Measurements from ENCODE around the gene MDC1.
"Not testable (repeated sequence)": the region's sequence is repeated elsewhere in the genome, so short reads cannot be mapped to it uniquely, and the experiment has no call there.

Gene MDC1

GRCh38 chr6:30717129-30717844, at the start of gene MDC1:
TSS of gene MDC1 (minus strand) at chr6:30717281. CDS start at chr6:30715175, 2,106 bp downstream.
- peak within 1 kb of the TSS; percentile 70 for H3K27ac ChIP-seq
- H3K27me3 ChIP-seq (ENCODE audit: insufficient read depth, low read depth, severe bottlenecking) = no peaks in the 10 kb centered on the region
- DNase-seq = peak; percentile 91
- H3K9me3 ChIP-seq (ENCODE audit: severe bottlenecking) = peaks cover 6% of the 10 kb centered on the region
- H3K36me3 ChIP-seq = peaks cover 19% of the 10 kb centered on the region
- no peak for TF ChIP-seq CTCF (IDR thresholded peaks at IDR 0.05; ENCODE audit: low read depth, low read length)
- H3K4me3 ChIP-seq (ENCODE audit: low read depth, low read length) = peak within 1 kb of the TSS; percentile 37

GRCh38 chr6:30766461-30767157, 49.5 kb upstream of the MDC1 start:
- TF ChIP-seq CTCF (IDR thresholded peaks at IDR 0.05; ENCODE audit: low read depth, low read length) = no peak
- H3K36me3 ChIP-seq = no peaks in the 10 kb centered on the region
- H3K27me3 ChIP-seq (ENCODE audit: insufficient read depth, low read depth, severe bottlenecking) = no peaks in the 10 kb centered on the region
- H3K4me3 ChIP-seq (ENCODE audit: low read depth, low read length) = no peak overlapping the region
- no peak overlapping the region for H3K27ac ChIP-seq
- no peaks in the 10 kb centered on the region for H3K9me3 ChIP-seq (ENCODE audit: severe bottlenecking)
- DNase-seq = no peak

GRCh38 chr6:30765495-30765894, 48.4 kb upstream of the MDC1 start:
- H3K4me3 ChIP-seq (ENCODE audit: low read depth, low read length); H3K9me3 ChIP-seq (ENCODE audit: severe bottlenecking); H3K36me3 ChIP-seq; H3K27ac ChIP-seq; H3K27me3 ChIP-seq (ENCODE audit: insufficient read depth, low read depth, severe bottlenecking); DNase-seq: not testable (repeated sequence)

GRCh38 chr6:30764490-30765043, 47.5 kb upstream of the MDC1 start:
- peak overlapping the region; percentile 17 for H3K4me3 ChIP-seq (ENCODE audit: low read depth, low read length)
- not testable (repeated sequence) for H3K27ac ChIP-seq; H3K9me3 ChIP-seq (ENCODE audit: severe bottlenecking); DNase-seq; H3K27me3 ChIP-seq (ENCODE audit: insufficient read depth, low read depth, severe bottlenecking); H3K36me3 ChIP-seq

- DNase-seq = peak; percentile 76
- peak; percentile 25; the same call in 1 of the 2 replicates for TF ChIP-seq CTCF (IDR thresholded peaks at IDR 0.05; ENCODE audit: low read depth, low read length)
- H3K36me3 ChIP-seq = no peaks in the 10 kb centered on the region
These were observed 46.8 kb upstream of the MDC1 start for GRCh38 chr6:30763618-30764489.

GRCh38 chr6:30763155-30763617, 46.1 kb upstream of the MDC1 start:
- H3K27ac ChIP-seq = no peak overlapping the region
- no peak for DNase-seq
- TF ChIP-seq CTCF (IDR thresholded peaks at IDR 0.05; ENCODE audit: low read depth, low read length) = no peak

More at GRCh38 chr6:30763618-30764489, 46.8 kb upstream of the MDC1 start:
- H3K4me3 ChIP-seq (ENCODE audit: low read depth, low read length) = peak overlapping the region; percentile 17
- no peaks in the 10 kb centered on the region for H3K27me3 ChIP-seq (ENCODE audit: insufficient read depth, low read depth, severe bottlenecking)
- H3K27ac ChIP-seq = peak overlapping the region; percentile 39
- H3K9me3 ChIP-seq (ENCODE audit: severe bottlenecking) = no peaks in the 10 kb centered on the region

More at GRCh38 chr6:30763155-30763617, 46.1 kb upstream of the MDC1 start:
- H3K36me3 ChIP-seq = no peaks in the 10 kb centered on the region
- H3K4me3 ChIP-seq (ENCODE audit: low read depth, low read length) = no peak overlapping the region
- no peaks in the 10 kb centered on the region for H3K27me3 ChIP-seq (ENCODE audit: insufficient read depth, low read depth, severe bottlenecking)
- no peaks in the 10 kb centered on the region for H3K9me3 ChIP-seq (ENCODE audit: severe bottlenecking)
